Astrocyte of the cerebellum (primary cell): ENCODE results near the gene SMIM23.

Experiments
- DNase-seq: peaks from one replicate; pipeline ENCODE4 v3.0.0-alpha.2; 2011; ENCODE audit warnings: low read depth
- H3K4me3 ChIP-seq: 2 replicates; pipeline ENCODE4 v1.5.1; 2011; ENCODE audit warnings: mild to moderate bottlenecking, low read depth, low read length, moderate library complexity
- CTCF ChIP-seq: IDR thresholded peaks from 2 replicates; pipeline ENCODE4 v1.5.1; 2012; ENCODE audit warnings: low read length, low read depth, moderate library complexity, mild to moderate bottlenecking; ENCODE audit errors: missing control alignments
- in situ Hi-C: cut with HindIII; loops from 2 replicates; pipeline ENCODE4 v1.10.0; 2017; ENCODE audit warnings: low sequenced_read_pairs

SMIM23 gene

GRCh38 chr5:171830686-171831085, 45.1 kb downstream of the SMIM23 start:
- in situ Hi-C loops: no loop called here
- no peak overlapping the region for H3K4me3 ChIP-seq
- no peak for TF ChIP-seq CTCF
- no peak for DNase-seq

- no peak for TF ChIP-seq CTCF
- DNase-seq: no peak
- in situ Hi-C loops: no loop called here
- no peak overlapping the region for H3K4me3 ChIP-seq
Measured at GRCh38 chr5:171832775-171833174, 47.2 kb downstream of the SMIM23 start.

GRCh38 chr5:171834461-171834860, 48.8 kb downstream of the SMIM23 start:
- in situ Hi-C loops: no loop called here
- no peak overlapping the region for H3K4me3 ChIP-seq
- no peak for TF ChIP-seq CTCF
- DNase-seq: no peak

- no peak for TF ChIP-seq CTCF
- H3K4me3 ChIP-seq: no peak overlapping the region
- in situ Hi-C loops: no loop called here
- no peak for DNase-seq
Measured at GRCh38 chr5:171835066-171835465, 49.4 kb downstream of the SMIM23 start.

- in situ Hi-C loops: no loop called here
- DNase-seq: no peak
- TF ChIP-seq CTCF: no peak
- no peak overlapping the region for H3K4me3 ChIP-seq
Measured at GRCh38 chr5:171837522-171837921, 51.9 kb downstream of the SMIM23 start.

GRCh38 chr5:171838066-171838465, 52.4 kb downstream of the SMIM23 start:
- in situ Hi-C loops: no loop called here
- no peak for DNase-seq
- TF ChIP-seq CTCF: no peak
- H3K4me3 ChIP-seq: no peak overlapping the region

GRCh38 chr5:171839112-171839511, 53.5 kb downstream of the SMIM23 start:
- no peak for DNase-seq
- H3K4me3 ChIP-seq: no peak overlapping the region
- in situ Hi-C loops: no loop called here
- no peak for TF ChIP-seq CTCF
